GM10266 (cell line): ENCODE data around the gene ARRDC3.

Experiments
- DNase-seq: peaks from one replicate; pipeline ENCODE4 v3.0.0; 2012; ENCODE audit errors: extremely low spot score
- TF ChIP-seq, protein P1 (sequence below): IDR thresholded peaks from 2 replicates; pipeline ENCODE4 v1.5.1; 2012; ENCODE audit warnings: mild to moderate bottlenecking, low read depth; ENCODE audit not compliant: control insufficient read depth, insufficient read depth; ENCODE audit errors: missing control alignments

ARRDC3 gene

DNA sequence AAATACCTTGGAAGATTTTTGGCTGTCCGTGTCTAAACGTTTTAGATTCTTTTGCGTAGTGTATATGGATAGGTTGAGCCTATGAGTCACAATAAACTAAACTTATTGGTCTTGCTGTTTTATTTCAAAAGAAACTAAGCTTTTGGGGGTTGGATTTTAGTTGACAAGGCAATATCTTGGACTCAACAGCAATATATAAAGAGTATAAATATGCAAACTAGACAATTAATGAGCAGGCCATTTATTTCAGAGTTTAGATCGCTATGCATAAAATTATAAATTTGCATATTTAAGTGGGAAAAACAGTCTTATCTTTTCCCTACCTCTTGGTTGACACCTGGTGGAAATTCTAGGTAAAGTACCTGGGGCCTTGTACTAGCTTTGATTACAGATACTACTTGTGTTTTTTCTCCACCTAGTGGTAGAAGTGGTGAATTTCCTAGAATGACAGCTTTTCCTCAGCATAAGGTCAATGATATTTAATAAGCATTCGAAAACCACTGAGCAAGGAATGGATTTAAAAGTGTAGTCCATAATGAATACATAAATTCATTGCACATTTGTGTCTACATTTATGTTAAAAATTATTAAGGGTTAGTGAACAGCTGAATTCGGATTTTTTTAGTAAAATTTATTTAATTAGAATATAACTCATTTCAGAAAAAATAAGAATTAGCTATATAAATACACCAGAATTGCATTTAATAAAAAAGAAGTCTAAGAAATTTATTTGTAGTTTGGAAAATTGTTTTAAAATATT lies 1.7 kb upstream of the ARRDC3 start:
- TF ChIP-seq, protein P1, sequence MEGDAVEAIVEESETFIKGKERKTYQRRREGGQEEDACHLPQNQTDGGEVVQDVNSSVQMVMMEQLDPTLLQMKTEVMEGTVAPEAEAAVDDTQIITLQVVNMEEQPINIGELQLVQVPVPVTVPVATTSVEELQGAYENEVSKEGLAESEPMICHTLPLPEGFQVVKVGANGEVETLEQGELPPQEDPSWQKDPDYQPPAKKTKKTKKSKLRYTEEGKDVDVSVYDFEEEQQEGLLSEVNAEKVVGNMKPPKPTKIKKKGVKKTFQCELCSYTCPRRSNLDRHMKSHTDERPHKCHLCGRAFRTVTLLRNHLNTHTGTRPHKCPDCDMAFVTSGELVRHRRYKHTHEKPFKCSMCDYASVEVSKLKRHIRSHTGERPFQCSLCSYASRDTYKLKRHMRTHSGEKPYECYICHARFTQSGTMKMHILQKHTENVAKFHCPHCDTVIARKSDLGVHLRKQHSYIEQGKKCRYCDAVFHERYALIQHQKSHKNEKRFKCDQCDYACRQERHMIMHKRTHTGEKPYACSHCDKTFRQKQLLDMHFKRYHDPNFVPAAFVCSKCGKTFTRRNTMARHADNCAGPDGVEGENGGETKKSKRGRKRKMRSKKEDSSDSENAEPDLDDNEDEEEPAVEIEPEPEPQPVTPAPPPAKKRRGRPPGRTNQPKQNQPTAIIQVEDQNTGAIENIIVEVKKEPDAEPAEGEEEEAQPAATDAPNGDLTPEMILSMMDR: peak; percentile 79
- peak; percentile 79 for DNase-seq

DNA sequence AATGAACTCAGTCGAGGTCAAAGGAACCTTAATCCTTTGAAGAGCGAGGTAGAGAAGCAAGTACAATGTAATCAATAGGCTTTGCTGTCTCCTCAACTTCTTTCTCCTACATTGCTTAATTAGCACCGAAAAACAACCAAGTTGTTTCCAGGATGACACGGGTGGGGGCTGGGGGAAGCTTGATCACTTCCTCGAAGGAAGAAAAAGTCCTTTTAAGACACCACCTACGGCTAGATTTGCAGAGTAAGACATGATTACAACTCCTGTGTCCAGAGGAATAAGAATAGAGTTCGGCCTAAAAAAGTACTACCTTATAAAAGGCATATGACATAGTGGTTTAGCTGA lies 811 bp upstream of the ARRDC3 start:
- no peak for DNase-seq
- TF ChIP-seq, protein P1: no peak

DNA sequence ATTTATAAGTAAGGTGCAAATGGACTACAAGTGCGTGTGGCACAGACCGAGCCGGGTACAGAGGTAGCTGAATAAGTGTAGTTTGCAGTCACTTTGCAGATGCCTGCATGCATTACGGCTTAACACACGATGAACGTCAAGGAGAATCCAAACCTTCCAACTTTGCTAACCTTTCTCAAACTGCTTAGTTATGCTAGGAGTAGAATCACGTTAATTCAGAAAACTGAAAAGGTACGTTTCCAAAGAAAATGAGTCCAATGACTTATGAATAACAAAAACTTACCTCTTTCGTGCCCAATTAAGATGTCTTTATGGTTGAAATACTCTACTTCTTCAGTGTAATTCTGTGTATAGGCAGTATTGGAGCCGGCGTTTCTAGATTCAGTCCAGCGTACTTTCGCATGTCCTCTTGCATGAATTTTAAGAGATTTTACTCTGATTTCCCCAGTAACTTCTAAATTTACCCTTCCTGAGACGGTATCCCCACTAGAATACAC lies 539 bp downstream of the ARRDC3 start:
- TF ChIP-seq, protein P1: no peak

DNA sequence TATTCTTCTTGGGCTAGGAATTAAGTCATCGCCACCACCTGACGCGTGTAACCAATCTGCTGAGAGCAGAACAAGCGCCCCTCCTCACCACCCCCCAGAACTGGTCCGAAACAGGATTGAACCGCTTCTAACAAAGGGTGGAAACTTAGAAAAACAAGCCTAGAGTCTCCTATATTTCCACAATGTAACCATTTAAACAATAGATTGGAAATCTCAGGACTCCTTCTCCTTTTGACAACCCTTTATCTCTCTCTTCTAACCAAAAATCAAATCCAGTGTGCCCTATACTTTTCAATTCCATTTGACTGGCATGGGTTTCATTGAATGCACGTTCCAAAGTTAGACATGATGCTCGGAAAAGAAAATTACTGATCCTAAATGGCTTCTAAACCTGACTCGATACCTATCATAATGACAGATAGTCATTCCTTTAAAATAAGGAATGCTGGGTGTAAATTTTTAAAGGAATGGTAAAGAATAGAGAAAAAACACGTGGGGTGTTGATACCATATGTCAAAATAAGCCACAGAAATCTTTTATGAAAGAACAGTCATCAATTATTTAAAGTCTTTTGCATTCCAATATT lies 1.2 kb downstream of the ARRDC3 start:
- DNase-seq: peak; percentile 67
- TF ChIP-seq, protein P1: no peak

More for the DNA sequence above, 539 bp downstream of the ARRDC3 start:
- no peak for DNase-seq

DNA sequence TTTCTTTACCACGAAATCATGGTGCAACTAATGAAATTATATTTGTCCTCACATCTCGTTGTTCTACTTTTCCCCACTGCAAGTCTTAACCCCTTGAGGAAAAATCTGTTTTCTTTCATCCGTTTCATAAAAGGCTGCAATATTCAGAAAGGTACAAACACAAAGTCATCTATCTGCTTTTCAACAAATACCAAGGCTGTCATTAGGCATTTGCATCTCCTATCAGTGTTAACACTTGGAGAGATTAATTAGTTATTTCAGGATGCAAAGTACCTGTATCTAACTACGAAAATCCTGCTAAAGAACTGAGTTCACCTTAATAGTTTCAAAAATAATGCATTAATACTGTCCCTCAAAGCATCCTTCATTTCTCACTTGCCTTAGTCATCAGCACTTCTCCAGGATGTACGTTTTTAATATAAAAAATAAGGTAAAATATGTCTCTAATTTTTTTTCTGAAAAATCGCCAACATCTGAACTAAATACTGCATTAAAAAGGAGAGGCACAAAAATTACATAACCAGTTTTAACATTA lies 1.8 kb downstream of the ARRDC3 start:
- no peak for DNase-seq
- TF ChIP-seq, protein P1: no peak

DNA sequence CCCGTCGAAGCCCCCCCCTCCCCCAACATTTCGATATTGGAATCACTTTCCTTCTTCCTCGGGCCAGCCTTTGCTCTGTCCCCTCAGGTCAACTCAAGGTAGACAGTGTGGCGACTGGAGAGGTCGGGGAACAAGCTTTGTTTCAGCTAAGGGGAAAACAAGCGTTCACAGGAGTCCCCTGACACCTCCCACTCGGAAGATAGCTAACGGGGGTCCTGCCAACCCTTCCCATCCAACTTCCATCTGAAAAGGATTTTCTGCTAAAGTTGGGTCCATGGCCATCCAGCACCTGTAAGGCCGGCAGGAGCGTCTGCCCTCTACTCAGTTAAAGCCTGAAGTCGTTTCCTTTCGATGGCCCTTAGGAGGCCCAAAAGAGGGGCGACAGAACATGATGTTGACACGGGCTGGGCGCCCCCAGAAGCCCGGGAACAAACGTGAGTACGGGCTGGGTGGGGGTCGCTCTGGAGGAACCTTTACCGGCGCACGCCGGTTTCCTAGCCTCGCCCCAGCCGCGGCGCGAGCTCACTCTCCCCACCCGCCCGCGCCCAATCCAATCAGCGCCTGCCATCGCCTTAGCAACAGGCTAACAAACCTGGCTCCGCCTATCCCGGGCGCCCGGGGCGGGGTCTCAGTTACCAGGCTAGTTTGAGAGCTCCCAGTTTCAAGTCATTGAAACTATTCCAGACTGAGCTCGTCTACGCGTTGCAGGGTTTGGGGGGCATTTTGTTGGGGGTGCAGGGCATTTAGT lies 2.5 kb downstream of the ARRDC3 start:
- TF ChIP-seq, protein P1: no peak
- peak; percentile 92 for DNase-seq

DNA sequence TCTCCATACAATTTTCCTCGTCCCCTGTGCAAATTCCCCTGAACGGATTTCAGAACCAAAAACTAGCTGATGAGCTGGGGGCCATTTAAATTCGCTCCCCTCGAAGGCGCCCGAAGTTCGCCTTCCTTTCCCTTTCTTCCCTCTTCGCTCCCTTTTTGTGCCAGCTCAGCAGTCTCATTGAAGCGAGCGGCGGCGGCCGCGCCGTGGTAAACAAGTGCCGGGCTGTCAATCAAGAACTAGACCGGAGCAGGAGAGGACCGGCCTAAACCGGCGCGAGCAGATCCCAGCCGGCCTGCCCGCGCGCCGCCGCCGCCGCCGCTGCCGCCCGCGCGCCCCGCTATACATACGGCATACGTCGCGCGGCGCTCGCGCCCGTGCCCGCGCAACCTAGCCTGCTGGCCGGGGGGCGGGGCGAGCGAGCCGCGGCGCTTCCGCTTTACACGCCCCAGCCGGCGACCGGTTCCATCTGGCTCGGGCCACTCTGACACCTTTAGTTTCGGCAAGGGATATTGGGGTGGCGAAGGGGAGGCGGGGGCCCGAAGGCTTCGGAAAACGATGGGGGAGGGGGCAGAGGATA lies 3.1 kb downstream of the ARRDC3 start:
- TF ChIP-seq, protein P1: no peak
- DNase-seq: peak; percentile 93
